ENCODE data around the gene ECI2. TPM values are rescaled to one million over a fixed set of nuclear protein-coding genes. Genes with fewer than 3 reads are reported as not detected.
"Not testable (repeated sequence)": the region's sequence is repeated elsewhere in the genome, so short reads cannot be mapped to it uniquely, and the experiment has no call there.

Gene ECI2
- total and polyA plus RNA-seq, 5 donors from 2014 or later: 18.8 to 102 (median 85.7) TPM

DNA sequence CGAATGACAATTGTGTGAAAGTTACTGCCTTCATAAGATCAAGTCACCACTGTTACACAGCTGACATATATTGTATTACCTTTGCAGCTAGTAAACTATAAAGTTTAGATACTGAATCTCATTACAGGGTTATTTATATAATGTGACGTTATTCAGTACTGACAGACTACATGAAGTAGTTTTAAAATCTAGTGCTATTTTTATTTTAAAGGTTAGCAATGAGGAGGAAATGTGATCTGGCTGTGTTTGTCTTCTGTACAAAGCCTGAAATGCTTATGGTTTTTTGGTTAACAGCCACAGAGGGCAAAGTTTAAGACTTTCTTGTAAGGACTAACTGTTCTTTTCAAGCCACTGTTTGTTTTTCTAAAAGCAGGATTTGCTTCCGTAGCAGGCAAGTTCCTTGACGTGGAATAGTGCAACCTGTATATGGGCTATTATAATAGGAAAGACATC is 26.0 kb downstream of the ECI2 start:
- not testable (repeated sequence) for H3K4me1 ChIP-seq (ENCODE audit: control insufficient read depth, insufficient read depth, low read length, poor library complexity, severe bottlenecking); H3K27ac ChIP-seq (ENCODE audit: insufficient read depth, low read length, poor library complexity, severe bottlenecking); H3K27ac Mint-ChIP-seq; H3K36me3 Mint-ChIP-seq; ATAC-seq (ENCODE audit: low read depth in 2 of 2); H3K27me3 ChIP-seq (ENCODE audit: control insufficient read depth, insufficient read depth, low read length); H3K36me3 ChIP-seq (ENCODE audit: control insufficient read depth, insufficient read depth, low read length); H3K4me3 ChIP-seq (ENCODE audit: low read depth, low read length); DNase-seq; H3K4me1 Mint-ChIP-seq; H3K4me3 Mint-ChIP-seq
- peaks cover 17 to 21% of the 10 kb centered on the region in 2 experiments for H3K9me3 ChIP-seq (ENCODE audit: control insufficient read depth in 2 of 2, low read length in 2 of 2)
- Mint-ChIP-seq H3K9me3 (peaks cover 6 to 16% (median 9%) of the 10 kb centered on the region in 7 donors), H3K27me3 (peaks cover 48% of the 10 kb centered on the region)

DNA sequence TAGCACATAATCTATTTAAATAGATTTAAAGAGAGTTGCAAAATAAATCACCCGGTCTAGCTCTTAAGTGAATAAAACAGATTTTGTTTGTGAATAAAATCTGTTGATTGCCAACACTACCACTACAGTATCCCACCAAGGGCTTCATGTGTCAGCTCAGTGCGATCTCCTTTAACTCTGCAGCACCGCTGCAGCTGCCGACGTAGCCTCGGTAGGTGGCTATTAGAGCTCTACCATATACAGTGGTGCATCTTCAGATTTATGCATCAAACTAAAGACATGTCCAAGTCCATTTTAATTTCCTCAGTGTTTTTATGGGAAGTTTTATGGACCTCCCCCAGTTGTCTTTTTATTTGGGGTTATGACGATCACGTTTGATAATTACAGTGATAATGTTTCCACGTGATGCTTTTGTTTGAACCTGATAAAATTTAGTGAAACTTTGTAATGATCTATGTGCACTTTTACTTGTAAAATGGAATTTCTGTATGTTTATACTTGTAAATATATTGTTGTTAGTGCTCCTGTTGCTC is 26.7 kb downstream of the ECI2 start:
- Histone ChIP-seq H3K27me3 (ENCODE audit: control insufficient read depth, insufficient read depth, low read length) (peaks cover 8% of the 10 kb centered on the region), H3K36me3 (ENCODE audit: control insufficient read depth, insufficient read depth, low read length) (no peaks in the 10 kb centered on the region), H3K4me1 (ENCODE audit: control insufficient read depth, insufficient read depth, low read length, poor library complexity, severe bottlenecking) (no peaks in the 10 kb centered on the region), H3K27ac (ENCODE audit: insufficient read depth, low read length, poor library complexity, severe bottlenecking) (no peak overlapping the region), H3K9me3 (ENCODE audit: control insufficient read depth in 2 of 2, low read length in 2 of 2) (peaks cover 16 to 20% of the 10 kb centered on the region in 2 experiments), H3K4me3 (ENCODE audit: low read depth, low read length) (no peak overlapping the region)
- DNase-seq: no peak
- H3K4me3 Mint-ChIP-seq: no peak overlapping the region
- no peak for ATAC-seq (ENCODE audit: low read depth in 2 of 2)
- peaks cover 48% of the 10 kb centered on the region for H3K27me3 Mint-ChIP-seq
- H3K9me3 Mint-ChIP-seq: peaks cover 6 to 12% (median 7%) of the 10 kb centered on the region in 7 donors
- H3K27ac Mint-ChIP-seq: no peak overlapping the region
- H3K36me3 Mint-ChIP-seq: no peaks in the 10 kb centered on the region
- H3K4me1 Mint-ChIP-seq: peaks cover 0 to 4% (median 0%) of the 10 kb centered on the region in 4 donors

DNA sequence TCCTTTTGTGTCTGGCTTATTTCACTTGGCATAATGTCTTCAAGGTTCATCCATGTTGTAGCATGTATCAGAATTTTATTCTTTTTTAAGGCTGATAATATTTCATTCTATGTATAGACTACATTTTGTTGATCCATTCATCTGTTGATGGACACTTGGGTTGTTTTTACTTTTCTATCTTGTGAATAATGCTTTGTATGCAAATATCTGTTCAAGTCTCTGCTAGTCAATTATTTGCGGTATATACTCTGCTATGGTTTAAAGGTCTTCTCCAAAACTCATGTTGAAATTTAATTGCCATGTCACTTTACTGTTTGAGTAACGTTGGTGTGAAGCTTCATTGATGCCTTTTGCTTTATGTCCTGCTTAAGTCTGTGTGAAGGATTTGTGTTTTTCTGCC is 27.5 kb downstream of the ECI2 start:
- no peak overlapping the region for H3K4me3 ChIP-seq (ENCODE audit: low read depth, low read length)
- peaks cover 8 to 14% of the 10 kb centered on the region in 2 experiments for H3K9me3 ChIP-seq (ENCODE audit: control insufficient read depth in 2 of 2, low read length in 2 of 2)
- DNase-seq: no peak
- no peak overlapping the region for H3K4me3 Mint-ChIP-seq
- H3K27me3 ChIP-seq (ENCODE audit: control insufficient read depth, insufficient read depth, low read length): peaks cover 6% of the 10 kb centered on the region
- no peaks in the 10 kb centered on the region for H3K36me3 Mint-ChIP-seq
- H3K27me3 Mint-ChIP-seq: peaks cover 48% of the 10 kb centered on the region
- H3K4me1 Mint-ChIP-seq: peaks cover 0 to 4% (median 0%) of the 10 kb centered on the region in 4 donors
- H3K9me3 Mint-ChIP-seq: peaks cover 5 to 11% (median 6%) of the 10 kb centered on the region in 7 donors
- H3K4me1 ChIP-seq (ENCODE audit: control insufficient read depth, insufficient read depth, low read length, poor library complexity, severe bottlenecking): no peaks in the 10 kb centered on the region
- no peaks in the 10 kb centered on the region for H3K36me3 ChIP-seq (ENCODE audit: control insufficient read depth, insufficient read depth, low read length)
- ATAC-seq (ENCODE audit: low read depth in 2 of 2): no peak
- H3K27ac Mint-ChIP-seq: no peak overlapping the region
- H3K27ac ChIP-seq (ENCODE audit: insufficient read depth, low read length, poor library complexity, severe bottlenecking): no peak overlapping the region

DNA sequence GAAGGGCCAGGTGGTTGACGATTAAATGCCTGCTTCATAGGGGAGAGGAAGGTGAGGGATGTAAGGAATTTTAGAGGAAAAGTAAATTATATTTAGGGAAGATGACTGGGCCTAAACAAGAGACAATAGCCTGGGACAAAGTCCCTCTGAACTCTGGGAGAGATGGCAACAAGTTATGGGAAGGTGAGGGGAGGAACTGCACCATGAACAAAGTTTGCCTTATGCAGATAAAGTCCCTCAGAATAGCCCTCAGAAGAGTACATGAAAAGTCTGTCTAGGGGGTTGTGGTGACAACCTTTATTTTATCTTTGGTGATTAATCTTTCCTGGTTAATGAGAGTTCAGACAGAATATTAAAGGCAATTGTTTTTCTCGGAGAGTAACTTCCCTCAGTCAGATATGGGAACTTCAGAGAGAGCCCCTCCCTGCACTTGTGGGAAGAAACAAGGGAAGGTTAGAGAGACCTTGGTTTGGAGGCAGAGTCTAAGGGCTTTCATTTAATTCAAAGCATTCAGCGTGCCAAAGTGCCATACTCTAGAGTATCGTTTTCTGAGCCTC is 29.3 kb downstream of the ECI2 start:
- Histone ChIP-seq H3K4me1 (ENCODE audit: control insufficient read depth, insufficient read depth, low read length, poor library complexity, severe bottlenecking) (no peaks in the 10 kb centered on the region), H3K36me3 (ENCODE audit: control insufficient read depth, insufficient read depth, low read length) (no peaks in the 10 kb centered on the region), H3K4me3 (ENCODE audit: low read depth, low read length) (no peak overlapping the region), H3K27me3 (ENCODE audit: control insufficient read depth, insufficient read depth, low read length) (peaks cover 3% of the 10 kb centered on the region), H3K27ac (ENCODE audit: insufficient read depth, low read length, poor library complexity, severe bottlenecking) (no peak overlapping the region), H3K9me3 (ENCODE audit: control insufficient read depth in 2 of 2, low read length in 2 of 2) (no peaks in the 10 kb centered on the region)
- DNase-seq (no peak), ATAC-seq (ENCODE audit: low read depth in 2 of 2) (no peak)
- Mint-ChIP-seq H3K4me1 (no peaks in the 10 kb centered on the region), H3K36me3 (no peaks in the 10 kb centered on the region), H3K9me3 (peaks cover 0 to 3% (median 0%) of the 10 kb centered on the region in 7 donors), H3K27me3 (peaks cover 29% of the 10 kb centered on the region), H3K4me3 (no peak overlapping the region), H3K27ac (no peak overlapping the region)

DNA sequence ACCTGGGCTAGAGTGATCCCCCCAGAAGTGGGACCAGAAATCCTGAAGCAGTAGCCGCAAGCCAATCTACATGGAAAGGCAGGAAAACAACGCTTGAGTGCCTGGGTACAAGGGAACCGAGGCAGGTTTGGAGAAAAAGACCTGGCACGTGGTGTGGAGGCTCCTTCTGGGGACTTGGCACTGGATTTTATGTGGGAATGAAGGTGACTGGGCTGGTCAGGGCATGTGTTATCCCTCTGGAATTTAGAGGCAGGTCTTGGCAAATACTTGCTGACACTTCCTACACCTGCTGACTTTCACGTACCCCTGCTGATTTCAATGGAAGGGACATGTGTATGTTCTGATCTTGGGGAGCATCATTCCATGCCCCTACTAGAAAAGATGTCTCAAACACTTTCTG is 31.4 kb downstream of the ECI2 start:
- Mint-ChIP-seq H3K4me1 (no peaks in the 10 kb centered on the region), H3K4me3 (no peak overlapping the region), H3K9me3 (peaks cover 0 to 3% (median 0%) of the 10 kb centered on the region in 7 donors), H3K27me3 (peaks cover 24% of the 10 kb centered on the region), H3K36me3 (no peaks in the 10 kb centered on the region), H3K27ac (no peak overlapping the region)
- Histone ChIP-seq H3K4me1 (ENCODE audit: control insufficient read depth, insufficient read depth, low read length, poor library complexity, severe bottlenecking) (no peaks in the 10 kb centered on the region), H3K27me3 (ENCODE audit: control insufficient read depth, insufficient read depth, low read length) (no peaks in the 10 kb centered on the region), H3K4me3 (ENCODE audit: low read depth, low read length) (no peak overlapping the region), H3K27ac (ENCODE audit: insufficient read depth, low read length, poor library complexity, severe bottlenecking) (no peak overlapping the region), H3K36me3 (ENCODE audit: control insufficient read depth, insufficient read depth, low read length) (no peaks in the 10 kb centered on the region), H3K9me3 (ENCODE audit: control insufficient read depth in 2 of 2, low read length in 2 of 2) (no peaks in the 10 kb centered on the region)
- no peak for ATAC-seq (ENCODE audit: low read depth in 2 of 2)
- DNase-seq: no peak

DNA sequence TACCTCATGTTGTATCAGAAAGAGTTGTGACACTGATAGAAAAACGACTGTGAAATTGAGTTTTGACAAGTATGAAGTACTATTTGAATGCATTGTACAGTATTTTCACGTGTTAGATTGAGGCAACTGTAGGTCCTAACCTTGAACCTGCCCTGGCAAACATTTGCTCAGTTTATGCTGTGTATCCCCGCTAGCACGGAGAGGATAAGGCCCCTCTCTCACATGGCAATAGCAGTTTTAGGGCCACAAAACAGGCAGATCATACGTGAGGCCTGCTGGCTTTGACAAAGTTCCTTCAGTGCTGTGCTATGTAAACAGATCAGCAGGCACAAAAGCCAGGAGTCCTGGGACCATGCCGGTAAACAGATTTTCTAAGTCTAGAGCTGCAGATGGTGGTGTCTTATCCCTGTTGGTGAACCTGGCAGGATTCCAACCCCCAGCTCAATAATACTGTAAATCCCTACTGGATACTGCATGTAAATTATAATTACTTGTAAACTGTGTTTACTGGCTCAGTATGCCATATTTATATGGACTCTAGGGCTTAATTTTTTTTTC is 32.6 kb downstream of the ECI2 start:
- Mint-ChIP-seq H3K4me3 (no peak overlapping the region), H3K4me1 (no peaks in the 10 kb centered on the region), H3K27ac (no peak overlapping the region), H3K36me3 (no peaks in the 10 kb centered on the region), H3K9me3 (peaks cover 0 to 3% (median 0%) of the 10 kb centered on the region in 7 donors), H3K27me3 (peaks cover 17% of the 10 kb centered on the region)
- Histone ChIP-seq H3K27me3 (ENCODE audit: control insufficient read depth, insufficient read depth, low read length) (no peaks in the 10 kb centered on the region), H3K9me3 (ENCODE audit: control insufficient read depth in 2 of 2, low read length in 2 of 2) (no peaks in the 10 kb centered on the region), H3K4me3 (ENCODE audit: low read depth, low read length) (no peak overlapping the region), H3K4me1 (ENCODE audit: control insufficient read depth, insufficient read depth, low read length, poor library complexity, severe bottlenecking) (no peaks in the 10 kb centered on the region), H3K36me3 (ENCODE audit: control insufficient read depth, insufficient read depth, low read length) (no peaks in the 10 kb centered on the region), H3K27ac (ENCODE audit: insufficient read depth, low read length, poor library complexity, severe bottlenecking) (no peak overlapping the region)
- ATAC-seq (ENCODE audit: low read depth in 2 of 2) (no peak), DNase-seq (no peak)

DNA sequence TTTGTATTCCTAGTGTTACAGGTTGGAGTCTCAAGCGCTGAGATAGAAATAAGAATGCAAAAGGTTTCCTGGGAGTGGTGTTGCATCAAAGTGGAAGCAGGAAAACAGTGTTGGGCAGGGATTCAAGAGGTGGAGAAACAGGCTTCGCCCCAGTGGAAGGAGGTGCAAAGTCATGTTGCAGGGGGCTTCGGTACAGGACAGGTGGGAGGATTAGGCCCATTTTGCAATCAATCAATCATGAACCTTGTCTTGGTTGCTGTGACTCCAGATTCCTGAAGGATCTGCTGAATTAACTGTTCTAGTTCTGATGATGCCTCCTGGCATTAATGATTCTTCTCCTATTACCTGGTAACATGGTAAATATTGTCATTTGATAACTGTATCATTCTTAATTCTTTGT is 34.1 kb downstream of the ECI2 start:
- no peak for ATAC-seq (ENCODE audit: low read depth in 2 of 2)
- Mint-ChIP-seq H3K4me3 (no peak overlapping the region), H3K36me3 (no peaks in the 10 kb centered on the region), H3K27me3 (peaks cover 17% of the 10 kb centered on the region), H3K9me3 (peaks cover 0 to 3% (median 0%) of the 10 kb centered on the region in 7 donors), H3K4me1 (no peaks in the 10 kb centered on the region), H3K27ac (no peak overlapping the region)
- Histone ChIP-seq H3K27me3 (ENCODE audit: control insufficient read depth, insufficient read depth, low read length) (no peaks in the 10 kb centered on the region), H3K9me3 (ENCODE audit: control insufficient read depth in 2 of 2, low read length in 2 of 2) (no peaks in the 10 kb centered on the region), H3K4me3 (ENCODE audit: low read depth, low read length) (no peak overlapping the region), H3K27ac (ENCODE audit: insufficient read depth, low read length, poor library complexity, severe bottlenecking) (no peak overlapping the region), H3K36me3 (ENCODE audit: control insufficient read depth, insufficient read depth, low read length) (no peaks in the 10 kb centered on the region), H3K4me1 (ENCODE audit: control insufficient read depth, insufficient read depth, low read length, poor library complexity, severe bottlenecking) (no peaks in the 10 kb centered on the region)
- DNase-seq: no peak

DNA sequence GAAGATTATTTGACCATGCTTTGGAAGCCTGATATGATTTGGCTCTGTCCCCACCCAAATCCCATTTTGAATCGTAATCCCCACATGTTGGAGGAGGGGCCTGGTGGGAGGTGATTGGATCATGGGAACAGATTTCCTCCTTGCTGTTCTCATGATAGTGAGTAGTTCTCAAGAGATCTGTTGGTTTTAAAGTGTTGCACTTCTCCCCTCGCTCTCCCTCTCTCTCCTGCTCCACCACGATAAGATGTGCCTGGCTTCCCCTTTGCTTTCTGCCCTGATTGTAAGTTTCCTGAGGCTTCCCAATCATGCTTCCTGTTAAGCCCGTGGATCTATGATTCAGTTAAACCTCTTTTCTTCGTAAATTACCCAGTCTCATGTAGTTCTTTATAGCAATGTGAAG is 34.7 kb downstream of the ECI2 start:
- DNase-seq: no peak
- no peaks in the 10 kb centered on the region for H3K9me3 ChIP-seq (ENCODE audit: control insufficient read depth in 2 of 2, low read length in 2 of 2)
- no peaks in the 10 kb centered on the region for H3K4me1 ChIP-seq (ENCODE audit: control insufficient read depth, insufficient read depth, low read length, poor library complexity, severe bottlenecking)
- ATAC-seq (ENCODE audit: low read depth in 2 of 2): no peak
- H3K27me3 ChIP-seq (ENCODE audit: control insufficient read depth, insufficient read depth, low read length): no peaks in the 10 kb centered on the region
- no peaks in the 10 kb centered on the region for H3K36me3 Mint-ChIP-seq
- no peak overlapping the region for H3K4me3 ChIP-seq (ENCODE audit: low read depth, low read length)
- H3K9me3 Mint-ChIP-seq: peaks cover 0 to 3% (median 0%) of the 10 kb centered on the region in 7 donors
- peaks cover 11% of the 10 kb centered on the region for H3K27me3 Mint-ChIP-seq
- H3K27ac ChIP-seq (ENCODE audit: insufficient read depth, low read length, poor library complexity, severe bottlenecking): no peak overlapping the region
- H3K27ac Mint-ChIP-seq: no peak overlapping the region
- no peak overlapping the region for H3K4me3 Mint-ChIP-seq
- H3K36me3 ChIP-seq (ENCODE audit: control insufficient read depth, insufficient read depth, low read length): no peaks in the 10 kb centered on the region
- H3K4me1 Mint-ChIP-seq: no peaks in the 10 kb centered on the region
